Measurements from ENCODE around the gene GPHN.

Gene GPHN

GRCh38 chr14:67071506-67071905, 563.6 kb downstream of the GPHN start:
- no peak for DNase-seq

- DNase-seq = no peak
Observed at GRCh38 chr14:67077921-67078320, 570.0 kb downstream of the GPHN start.

- DNase-seq = no peak
Observed at GRCh38 chr14:67079846-67080245, 571.9 kb downstream of the GPHN start.

DNA sequence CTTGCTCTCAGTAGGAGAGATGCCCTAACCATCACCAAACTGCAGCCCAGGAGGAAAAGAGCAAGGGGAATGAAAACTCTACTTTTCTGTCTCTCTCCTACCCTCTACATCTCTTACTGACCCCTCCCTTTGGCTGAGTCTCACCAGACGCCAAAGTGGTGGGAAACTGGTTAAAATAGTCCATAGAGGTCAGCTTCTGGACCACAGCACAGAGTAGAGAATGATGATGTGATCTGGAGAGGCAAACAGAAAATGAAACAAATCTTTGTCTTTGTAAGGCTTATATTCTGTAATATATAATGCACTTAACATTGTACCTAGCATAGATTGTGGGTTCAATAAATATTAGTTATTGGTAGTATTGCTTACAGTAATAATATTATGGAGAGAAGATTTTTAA, 600.3 kb downstream of the GPHN start:
- no peak for DNase-seq

DNA sequence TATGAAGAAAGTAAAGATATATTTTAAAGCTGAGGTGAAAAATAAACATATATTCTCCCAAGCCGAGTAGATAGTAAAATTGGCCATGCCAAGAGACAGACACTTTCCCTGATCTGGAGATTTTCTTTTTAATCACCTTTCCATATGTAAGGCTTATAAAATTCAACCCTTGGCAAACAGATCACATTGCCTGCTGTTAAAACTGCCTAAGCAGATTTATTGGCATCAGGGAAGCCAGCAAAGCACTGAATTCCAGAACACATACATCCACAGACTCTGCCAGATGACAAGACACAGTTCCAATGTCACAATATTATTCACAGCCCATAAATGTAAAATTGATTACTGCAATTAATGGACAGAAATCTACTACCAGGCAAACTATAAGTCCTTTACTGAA, 603.1 kb downstream of the GPHN start:
- peak; percentile 53 for DNase-seq

GRCh38 chr14:67112344-67112743, 604.4 kb downstream of the GPHN start:
- DNase-seq = no peak

DNA sequence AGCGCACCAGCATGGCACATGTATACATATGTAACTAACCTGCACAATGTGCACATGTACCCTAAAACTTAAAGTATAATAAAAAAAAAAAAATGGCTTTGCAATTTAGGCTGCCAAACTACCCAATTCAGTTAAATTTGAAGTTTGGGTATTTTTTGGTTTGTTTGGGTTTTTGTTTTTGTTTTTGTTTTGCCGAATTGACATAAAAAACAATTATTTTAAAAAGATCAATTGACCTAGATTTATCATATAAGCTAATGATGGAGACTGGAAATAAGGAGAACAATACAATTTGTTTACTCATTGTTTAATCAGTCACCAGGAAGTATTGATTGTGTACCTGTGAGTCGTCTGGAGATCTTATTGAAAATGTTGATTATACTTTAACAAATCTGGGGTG, 619.2 kb downstream of the GPHN start:
- DNase-seq = no peak

- no peak for DNase-seq
Observed at GRCh38 chr14:67129768-67130167, 621.8 kb downstream of the GPHN start.

GRCh38 chr14:67131691-67132090, 623.7 kb downstream of the GPHN start:
- no peak for DNase-seq

- no peak for DNase-seq
Observed at GRCh38 chr14:67133144-67133543, 625.2 kb downstream of the GPHN start.

- no peak for DNase-seq
Observed at GRCh38 chr14:67133595-67134441, 625.9 kb downstream of the GPHN start.

GRCh38 chr14:67137744-67138371, 629.9 kb downstream of the GPHN start:
- DNase-seq = no peak

DNA sequence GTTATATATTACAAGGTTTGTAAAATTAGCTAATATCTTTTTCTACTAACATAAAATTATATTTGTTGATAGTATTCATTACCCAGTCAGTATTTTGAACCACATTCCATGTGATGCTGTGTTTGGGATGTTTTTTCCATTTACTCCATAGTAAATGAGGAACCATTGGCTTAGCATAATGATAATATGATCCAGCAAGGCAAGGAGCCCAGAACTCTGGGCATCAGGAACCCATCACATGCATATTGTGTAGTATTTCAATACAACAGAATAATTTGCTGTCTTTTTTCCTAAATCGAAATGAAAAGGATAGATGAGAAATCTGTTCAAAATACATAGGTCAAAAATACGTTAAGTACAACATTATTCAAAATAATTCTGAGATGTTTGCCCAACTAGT, 632.6 kb downstream of the GPHN start:
- no peak for DNase-seq

- DNase-seq = no peak
Observed at GRCh38 chr14:67141146-67141900, 633.4 kb downstream of the GPHN start.

- DNase-seq = no peak
Observed at GRCh38 chr14:67151082-67151666, 643.2 kb downstream of the GPHN start.

DNA sequence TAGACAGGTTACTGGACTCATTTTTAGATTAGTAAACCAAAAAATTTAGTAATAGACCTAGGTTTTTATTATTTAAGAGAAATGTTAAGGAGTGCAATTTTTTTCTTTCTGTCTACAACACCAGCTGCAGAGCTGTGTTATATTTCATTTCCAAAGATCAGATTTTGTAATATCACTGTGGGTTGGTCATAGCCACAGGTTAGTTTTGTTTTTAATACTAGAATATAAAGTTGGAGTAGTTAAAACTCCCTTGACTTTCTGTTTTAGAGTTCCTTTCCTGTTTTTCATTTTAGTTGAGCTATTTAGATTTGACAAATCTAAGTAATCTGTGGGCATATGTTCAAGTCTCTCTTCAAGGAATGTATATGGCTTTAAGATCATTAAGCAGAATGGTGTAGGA, 650.6 kb downstream of the GPHN start:
- DNase-seq = no peak

DNA sequence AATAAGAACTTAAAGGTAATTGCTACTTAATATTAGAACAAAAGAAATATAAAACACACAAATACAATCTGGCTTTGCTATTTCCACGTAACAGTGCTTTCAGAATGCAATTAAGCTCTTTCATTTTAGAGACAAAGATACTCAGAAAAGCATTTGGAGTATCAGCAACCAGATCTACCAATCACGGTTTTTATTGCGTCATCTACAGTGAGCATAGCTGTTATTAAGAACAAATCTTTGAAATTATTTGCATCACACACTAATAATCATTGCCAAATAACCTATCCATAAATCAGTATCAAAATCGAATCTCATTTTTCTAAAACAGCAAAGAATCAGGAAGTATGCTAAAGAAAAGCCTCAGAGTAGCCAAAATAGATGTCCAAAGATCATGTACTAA, 654.4 kb downstream of the GPHN start:
- DNase-seq = no peak

GRCh38 chr14:67166450-67166853, 658.5 kb downstream of the GPHN start:
- DNase-seq = peak; percentile 23

DNA sequence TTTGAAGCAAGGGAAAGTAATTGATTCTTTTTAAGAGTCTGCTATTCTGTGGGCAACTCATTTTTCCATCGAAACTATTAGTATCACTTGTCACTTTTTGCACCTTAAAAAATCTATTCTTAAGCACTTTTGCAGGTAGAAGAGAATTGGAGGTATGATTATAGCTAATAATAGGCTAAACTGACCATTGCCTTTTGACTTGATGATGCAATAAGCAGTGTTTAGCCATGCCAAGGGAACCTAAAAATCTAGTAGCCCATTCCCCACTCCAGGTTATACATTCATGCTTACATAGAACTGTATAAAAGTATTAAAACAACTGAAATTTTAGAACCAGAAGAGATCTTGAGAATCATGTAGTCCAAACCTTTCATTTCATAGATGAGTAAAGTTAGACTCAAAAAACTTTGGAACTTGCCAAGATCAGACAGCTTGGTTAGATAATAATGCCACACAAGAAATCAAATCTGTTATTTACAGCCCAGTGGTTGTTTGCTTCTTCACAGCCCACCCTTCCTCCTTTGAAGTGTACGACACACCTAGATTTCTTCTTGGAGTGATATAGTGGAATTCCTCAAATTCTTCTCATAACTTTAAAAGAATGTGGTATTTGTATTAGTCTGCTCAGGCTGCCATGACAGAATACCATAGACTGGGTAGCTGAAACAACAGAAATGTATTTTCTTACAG, 659.6 kb downstream of the GPHN start:
- DNase-seq = no peak

DNA sequence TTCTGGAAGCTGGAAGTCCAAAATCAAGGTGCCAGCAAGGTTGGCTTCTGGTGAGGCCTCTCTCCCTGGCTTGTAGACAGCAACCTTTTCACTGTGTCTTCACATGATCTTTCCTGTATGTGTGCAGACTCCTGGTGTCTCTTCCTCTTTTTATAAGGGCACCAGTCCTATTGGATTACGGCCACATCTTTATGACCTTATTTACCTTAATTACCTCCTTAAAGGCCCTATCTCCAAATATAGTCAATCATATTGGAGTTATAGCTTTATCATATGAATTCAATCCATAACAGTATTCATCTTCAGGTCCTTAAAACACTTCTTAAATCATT, 660.1 kb downstream of the GPHN start:
- DNase-seq = no peak

GRCh38 chr14:67170660-67171059, 662.7 kb downstream of the GPHN start:
- no peak for DNase-seq

DNA sequence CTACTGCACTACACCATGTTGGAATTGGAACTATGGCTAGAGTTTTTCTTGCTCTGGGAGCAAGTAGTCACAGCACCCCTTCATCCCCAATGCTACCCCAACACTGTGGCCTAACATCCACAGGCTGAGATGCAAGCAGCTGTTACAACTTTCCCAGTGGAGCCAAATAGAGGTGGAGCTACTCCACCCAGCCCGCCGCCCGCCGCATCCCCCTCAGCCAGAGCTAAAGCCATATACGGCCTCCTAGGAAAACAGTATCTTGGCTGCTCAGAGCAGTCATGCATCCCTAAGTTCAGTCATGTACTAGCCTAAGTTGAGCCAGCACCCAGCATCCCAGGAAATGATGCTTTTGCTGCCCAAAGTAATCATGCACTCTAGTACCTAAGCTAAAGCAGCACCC, 664.1 kb downstream of the GPHN start:
- DNase-seq = no peak

- no peak for DNase-seq
Observed at GRCh38 chr14:67172520-67172919, 664.6 kb downstream of the GPHN start.

All from NCI-H82 (cell line).